Posterior cingulate gyrus (tissue), 11 donors: Measurements from ENCODE around the gene FIBP.
A peak's percentile ranks its signal among the peaks of the same experiment; 100 is the strongest.

Experiments used
- DNase-seq, 10 donors: peaks; one replicate each; pipeline versions ENCODE4 v3.0.0 to v3.0.0-alpha.2; 2020 to 2021; ENCODE audit warnings: mixed read lengths in 3 of 10
- intact Hi-C: fragments of 100-400 bp; cut with DNase I; formaldehyde crosslinking; loops from one replicate; pipeline ENCODE4 v1.15.1; 2023

The FIBP gene

DNA sequence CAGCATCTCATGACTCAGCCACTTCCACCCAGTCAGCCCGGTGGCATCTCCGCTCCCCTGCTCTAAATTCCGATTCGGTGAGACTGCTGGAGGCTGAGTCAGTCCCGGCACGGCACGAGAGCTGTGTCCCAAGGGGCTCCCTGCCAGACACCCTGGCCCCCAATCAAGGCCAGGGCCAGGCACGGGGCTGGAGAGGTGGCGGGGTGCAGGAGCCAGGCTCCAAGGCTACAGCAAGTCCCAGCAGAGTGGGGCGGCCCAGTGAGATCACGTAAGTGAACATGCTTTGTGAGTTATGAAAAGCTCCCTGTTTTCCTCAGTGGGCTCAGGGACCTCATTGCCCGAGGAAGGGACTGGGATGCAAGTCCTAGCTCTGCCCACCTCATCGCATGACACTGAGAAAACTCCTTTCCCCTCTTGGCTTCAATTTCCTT, 27.6 kb upstream of the FIBP start:
- DNase-seq, result peak in 6 of 10 donors; percentile 14 to 93 (median 70)
- intact Hi-C loops, result no loop called here

- intact Hi-C loops, result no loop called here
- peak in 2 of 10 donors; percentile 74 to 78 for DNase-seq
These were observed 27.0 kb upstream of the FIBP start for GRCh38 chr11:65915101-65915820.

DNA sequence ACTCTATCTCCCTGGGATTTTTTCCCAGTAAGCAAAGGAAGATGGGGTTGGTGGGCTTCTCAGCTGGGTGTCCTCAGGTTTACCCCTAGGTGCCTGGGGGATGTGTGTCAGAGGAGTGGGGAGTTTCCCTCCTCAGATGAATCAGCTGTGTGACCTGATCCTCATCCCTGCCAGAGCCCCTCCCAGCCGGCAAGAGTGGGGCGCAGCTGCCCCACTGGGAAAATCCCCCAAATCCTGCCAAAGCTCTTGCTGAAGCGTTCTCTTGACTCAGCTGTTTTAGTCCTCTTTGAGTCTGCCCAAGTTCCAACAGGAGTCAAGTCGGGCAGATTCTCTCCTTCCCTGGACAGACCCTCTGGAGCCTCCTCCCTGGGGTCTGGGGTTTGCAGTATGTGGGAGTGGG, 24.6 kb upstream of the FIBP start:
- peak in 2 of 10 donors; percentile 34 to 54 for DNase-seq
- intact Hi-C loops, result no loop called here

DNA sequence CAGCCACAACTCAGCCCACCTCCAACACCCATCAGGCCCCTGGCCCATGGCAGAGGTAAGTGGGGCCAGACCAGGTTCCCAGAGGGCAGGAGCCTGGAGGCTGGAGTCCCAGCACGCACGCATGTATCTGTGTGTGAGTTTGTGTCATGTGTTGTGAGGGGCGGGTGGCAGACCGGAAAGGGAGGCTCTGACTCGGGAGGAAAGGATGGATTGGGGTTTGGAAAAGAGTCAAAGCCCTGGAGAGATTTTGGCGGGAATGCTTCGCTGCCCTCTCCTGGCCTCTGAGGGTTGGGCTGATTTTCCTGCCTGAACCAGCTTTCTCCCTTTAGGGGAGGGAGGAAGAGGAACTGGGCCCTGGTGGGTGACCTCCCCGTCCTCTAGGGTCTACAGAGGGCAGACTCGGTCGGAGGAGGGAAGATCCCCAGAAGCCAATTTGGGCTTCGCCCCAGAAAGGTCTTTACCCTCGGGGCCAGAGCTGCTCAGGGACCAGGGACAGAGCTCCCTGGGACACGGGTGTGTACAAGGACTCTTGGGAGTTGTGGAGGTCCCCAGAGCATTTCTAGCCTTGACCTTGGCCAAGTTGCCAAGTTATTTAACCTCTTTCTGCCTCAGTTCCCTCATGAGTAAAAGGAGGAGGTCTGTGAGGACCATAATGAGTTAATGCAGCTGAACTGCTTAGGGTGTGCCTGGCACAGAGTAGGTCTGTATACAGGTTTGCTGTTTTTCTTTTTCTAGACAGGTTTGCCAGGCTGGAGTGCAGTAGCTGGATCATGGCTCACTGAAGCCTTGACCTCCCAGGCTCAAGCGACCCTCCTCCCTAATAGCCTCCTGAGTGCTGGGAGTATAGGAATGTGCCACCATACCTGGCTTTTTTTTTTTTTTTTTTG, 23.7 kb upstream of the FIBP start:
- peak in 2 of 10 donors; percentile 60 to 67 for DNase-seq
- intact Hi-C loops, result no loop called here

DNA sequence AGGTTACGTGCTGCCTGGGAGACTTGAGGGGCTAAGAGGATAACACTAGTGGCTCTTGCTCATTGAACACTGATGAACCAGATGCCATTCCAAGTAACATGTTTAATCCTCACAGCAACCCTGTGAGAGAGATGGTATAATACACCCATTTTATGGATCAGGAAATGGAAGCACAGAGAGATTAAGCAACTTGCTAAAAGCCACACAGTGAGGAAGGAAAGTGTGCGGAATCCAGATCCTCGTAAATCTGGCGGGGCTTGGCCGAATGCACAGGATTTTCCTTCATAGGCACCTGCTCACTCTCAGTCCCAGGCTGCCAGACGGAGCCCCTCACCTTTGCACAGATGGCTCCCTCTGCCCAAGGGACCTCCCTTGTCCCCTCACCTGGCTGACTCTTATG, 19.6 kb upstream of the FIBP start:
- intact Hi-C loops, result no loop called here
- DNase-seq, result peak in 2 of 10 donors; percentile 22 to 55

GRCh38 chr11:65906602-65907001, 18.3 kb upstream of the FIBP start:
- no peak for DNase-seq
- intact Hi-C loops, result no loop called here

DNA sequence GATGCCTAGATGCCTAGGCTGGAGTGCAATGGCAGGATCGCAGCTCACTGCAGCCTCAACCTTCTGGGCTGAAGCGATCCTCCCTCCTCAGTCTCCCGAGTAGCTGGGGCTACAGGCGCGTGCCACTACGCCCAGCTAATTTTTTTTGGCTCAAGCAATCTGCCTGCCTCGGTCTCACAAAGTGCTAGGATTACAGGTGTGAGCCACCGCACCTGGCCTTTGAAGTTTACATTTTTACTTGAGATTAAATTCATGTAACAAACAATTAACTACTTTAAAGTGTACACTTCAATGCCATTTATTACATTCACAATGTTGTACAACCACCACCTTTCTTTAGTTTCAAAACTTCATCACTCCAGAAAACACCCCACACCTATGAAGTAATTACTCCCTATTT, 15.4 kb upstream of the FIBP start:
- intact Hi-C loops, result no loop called here
- peak in 2 of 10 donors; percentile 13 to 20 for DNase-seq

DNA sequence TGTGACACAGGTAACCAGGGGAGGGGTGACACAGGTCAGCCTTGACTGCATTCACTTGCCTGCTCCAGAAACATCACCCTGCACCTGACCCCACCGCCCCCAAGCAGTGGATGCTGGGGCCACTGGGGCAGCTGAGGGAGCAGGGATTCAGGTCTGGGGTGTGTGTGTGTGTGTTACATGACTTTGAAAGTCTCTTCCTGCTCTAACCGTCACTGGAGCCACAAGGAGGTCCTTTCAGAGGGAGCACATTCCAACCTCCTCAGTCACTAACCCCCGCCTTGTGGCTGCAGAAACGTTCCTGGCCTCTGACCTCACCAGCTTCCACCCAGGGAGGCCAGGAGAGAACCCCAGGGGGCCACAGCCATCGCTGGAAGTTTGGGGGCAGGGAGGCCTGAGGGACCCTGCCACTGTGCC, 14.8 kb upstream of the FIBP start:
- intact Hi-C loops, result no loop called here
- DNase-seq, result peak in 2 of 10 donors; percentile 12 to 65

DNA sequence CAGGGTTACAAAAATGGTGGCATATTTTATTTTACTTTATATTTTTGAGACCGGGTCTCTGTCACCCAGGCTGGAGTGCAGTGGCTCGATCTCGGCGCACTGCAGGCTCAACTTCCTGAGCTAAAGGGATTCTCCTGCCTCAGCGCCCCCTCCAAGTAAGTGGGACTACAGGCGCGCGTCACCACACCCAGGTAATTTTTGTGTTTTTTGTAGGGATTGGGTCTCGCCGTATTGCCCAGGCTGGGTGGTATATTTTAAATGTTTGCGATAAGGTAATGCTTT, 12.6 kb upstream of the FIBP start:
- peak in 2 of 10 donors; percentile 36 to 55 for DNase-seq
- intact Hi-C loops, result no loop called here

GRCh38 chr11:65900125-65900898, 12.0 kb upstream of the FIBP start, which contains the start of gene FOSL1:
TSS of gene FOSL1 (minus strand) at chr11:65900388. CDS start at chr11:65900339, 49 bp downstream.
- peak in 9 of 10 donors; percentile 36 to 93 (median 60) for DNase-seq

DNA sequence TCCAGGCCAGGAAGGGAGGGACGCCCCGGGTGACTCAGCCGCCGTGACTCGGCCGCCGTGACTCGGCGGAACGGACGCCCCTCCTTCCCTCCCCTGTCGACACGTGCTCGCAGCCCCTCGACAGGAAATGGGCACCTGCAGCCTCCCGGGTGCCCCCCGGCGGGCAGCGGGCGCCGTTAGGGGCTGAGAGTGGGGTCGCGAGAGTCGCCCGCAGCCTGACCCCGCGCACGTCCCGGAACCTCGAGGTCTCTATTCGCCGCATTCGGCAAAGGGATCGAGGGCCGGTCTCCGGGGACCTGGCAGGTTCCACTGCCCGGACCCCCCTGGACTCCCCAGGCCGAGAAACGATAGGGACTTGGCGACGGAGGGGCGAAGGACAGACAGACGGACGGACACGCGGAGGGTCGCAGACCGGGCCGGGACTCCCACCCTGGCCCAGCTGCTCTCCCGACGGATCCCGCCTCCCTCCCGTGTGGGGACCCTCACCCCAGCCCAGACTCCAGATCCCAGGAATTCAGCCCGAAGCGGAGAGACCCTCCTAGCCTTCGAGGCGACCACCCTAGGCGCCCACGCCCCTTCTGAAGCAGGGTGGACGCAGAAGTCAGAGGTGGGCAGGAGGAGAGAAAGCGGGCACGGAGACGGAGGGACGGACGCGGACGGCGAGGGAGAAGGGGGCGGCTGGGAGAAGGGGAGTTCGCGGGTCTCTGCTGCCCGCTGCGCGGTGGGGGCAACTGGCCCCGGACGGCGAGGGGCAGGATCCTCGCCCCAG, 11.3 kb upstream of the FIBP start:
- DNase-seq, result peak in 2 of 10 donors; percentile 73 to 78

More at GRCh38 chr11:65900125-65900898, 12.0 kb upstream of the FIBP start, which contains the start of gene FOSL1:
- intact Hi-C loops, result no loop called here

DNA sequence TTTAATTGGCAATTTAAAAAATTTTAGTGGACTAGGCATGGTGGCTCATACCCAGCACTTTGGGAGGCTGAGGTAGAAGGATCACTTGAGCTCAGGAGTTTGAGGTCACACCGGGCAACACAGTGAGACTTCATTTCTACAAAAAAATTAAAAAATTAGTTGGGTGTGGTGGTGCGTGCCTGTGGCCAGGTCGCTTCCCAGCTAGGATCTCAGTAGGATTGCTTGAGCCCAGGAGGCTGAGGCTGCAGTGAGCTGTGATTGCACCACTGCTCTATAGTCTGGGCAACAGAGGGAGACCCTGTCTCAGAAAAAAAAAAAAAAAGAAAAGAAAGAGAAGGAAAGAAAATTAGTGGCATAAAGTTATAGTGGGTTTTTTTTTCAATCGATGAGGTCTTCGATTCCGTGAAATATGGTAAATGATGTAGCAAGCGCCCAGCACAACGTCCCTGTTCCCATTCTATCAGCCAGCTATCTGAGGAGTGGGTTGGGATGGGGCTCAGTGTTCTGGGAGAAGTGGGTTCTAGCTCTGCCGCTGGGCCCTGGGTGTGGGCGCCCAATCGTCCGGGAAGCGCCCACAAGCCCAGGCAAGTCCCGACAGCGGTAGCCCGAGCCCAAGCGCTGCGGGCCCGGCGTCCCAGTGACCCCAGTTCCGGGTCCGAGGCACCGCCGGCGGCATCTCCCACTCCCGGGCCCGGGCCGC, 10.5 kb upstream of the FIBP start:
- DNase-seq, result peak in 1 of 10 donors; percentile 12
- intact Hi-C loops, result no loop called here

More for the DNA sequence above, 11.3 kb upstream of the FIBP start:
- intact Hi-C loops, result no loop called here

DNA sequence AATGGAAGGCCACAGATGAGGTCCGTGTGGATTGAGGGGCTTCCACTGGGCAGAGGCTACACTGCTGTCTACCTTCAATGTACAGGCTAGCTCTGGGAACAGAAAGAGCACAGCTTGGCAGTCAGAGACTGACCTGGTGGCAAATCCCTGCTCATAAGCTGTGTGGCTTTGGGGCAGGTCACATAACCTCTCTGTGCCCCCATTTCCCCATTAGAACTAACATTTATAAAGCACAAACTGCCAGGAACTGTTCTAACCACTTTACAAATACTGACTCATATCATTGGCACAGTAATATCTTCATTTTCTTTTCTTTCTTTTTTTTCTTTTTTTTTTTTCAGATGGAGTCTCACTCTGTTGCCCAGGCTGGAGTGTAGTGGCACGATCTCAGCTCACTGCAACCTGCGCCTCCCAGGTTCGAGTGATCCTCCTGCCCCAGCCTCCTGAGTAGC, 8.8 kb upstream of the FIBP start:
- no peak for DNase-seq
- intact Hi-C loops, result no loop called here

- peak in 2 of 10 donors; percentile 25 to 48 for DNase-seq
- intact Hi-C loops, result no loop called here
These were observed 8.0 kb upstream of the FIBP start for GRCh38 chr11:65896034-65896999.

GRCh38 chr11:65895482-65895981, 7.3 kb upstream of the FIBP start:
- peak in 2 of 10 donors; percentile 16 to 28 for DNase-seq

GRCh38 chr11:65894034-65894591, 5.8 kb upstream of the FIBP start:
- intact Hi-C loops, result loop anchor here (5.0 kb wide), 1 partner anchor 68 kb away; the partner anchor contains the start of gene SART1
- peak in 1 of 10 donors; percentile 62 for DNase-seq

More at GRCh38 chr11:65895482-65895981, 7.3 kb upstream of the FIBP start:
- intact Hi-C loops, result no loop called here

DNA sequence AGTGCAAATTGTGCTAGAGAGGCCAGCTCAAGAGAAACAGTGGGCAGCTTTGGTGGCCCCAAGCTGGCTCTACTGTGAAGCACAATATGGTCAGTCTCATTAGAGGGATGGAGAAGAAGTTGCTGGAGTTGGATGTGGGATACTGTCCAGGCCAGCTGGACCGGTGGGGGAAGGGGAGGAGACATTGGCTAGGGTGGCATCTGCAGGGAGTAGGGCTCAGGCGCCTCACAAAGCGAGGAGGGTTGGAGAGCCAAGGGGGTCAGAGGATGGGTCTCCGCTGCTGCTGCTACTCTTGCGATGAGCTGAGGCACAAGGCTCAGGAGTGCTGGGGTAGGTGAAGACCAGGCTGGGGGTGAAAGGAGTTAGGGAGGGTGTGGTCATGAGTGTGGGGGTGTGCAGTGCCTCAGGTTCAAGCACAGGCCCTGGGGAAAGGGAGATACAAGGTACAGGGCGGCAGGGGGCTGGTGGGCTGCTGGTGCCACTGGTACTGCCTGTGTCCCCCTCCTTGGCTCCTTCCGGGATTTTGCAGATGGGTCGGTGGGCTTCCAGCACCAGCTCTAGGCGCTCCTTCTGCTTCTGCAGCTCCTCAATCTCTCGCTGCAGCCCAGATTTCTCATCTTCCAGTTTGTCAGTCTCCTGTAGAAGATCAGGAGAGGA, 4.5 kb upstream of the FIBP start:
- intact Hi-C loops, result loop anchor here (1.0 to 5.0 kb wide), 2 partner anchors 28 to 70 kb away; partner anchors contain the start of gene SART1
- DNase-seq, result peak in 2 of 10 donors; percentile 75 to 81
